GM21526 (cell line): ENCODE data around the gene IGSF9.

Experiments used
- ATAC-seq: cut with Tn5 transposase; IDR thresholded peaks from one replicate; pipeline ENCODE4 v1.9.1; 2021; ENCODE audit warnings: moderate library complexity; ENCODE audit not compliant: unreplicated experiment, low FRiP score

IGSF9 gene

GRCh38 chr1:159949981-159950381, 4.6 kb upstream of the IGSF9 start:
- no peak for ATAC-seq

GRCh38 chr1:159949123-159949522, 3.7 kb upstream of the IGSF9 start:
- ATAC-seq, result no peak

- no peak for ATAC-seq
Observed at GRCh38 chr1:159947942-159948341, 2.5 kb upstream of the IGSF9 start.

GRCh38 chr1:159946242-159947187, 1.1 kb upstream of the IGSF9 start:
- ATAC-seq, result no peak

GRCh38 chr1:159944623-159945455, 574 bp downstream of the IGSF9 start:
- ATAC-seq, result no peak

GRCh38 chr1:159943908-159944622, 1.3 kb downstream of the IGSF9 start:
- no peak for ATAC-seq

- no peak for ATAC-seq
Observed at GRCh38 chr1:159943278-159943640, 2.2 kb downstream of the IGSF9 start.

GRCh38 chr1:159942632-159943277, 2.7 kb downstream of the IGSF9 start:
- ATAC-seq, result no peak

- no peak for ATAC-seq
Observed at GRCh38 chr1:159941591-159942560, 3.5 kb downstream of the IGSF9 start.

- ATAC-seq, result no peak
Observed at GRCh38 chr1:159941141-159941540, 4.3 kb downstream of the IGSF9 start.

- no peak for ATAC-seq
Observed at GRCh38 chr1:159940006-159940620, 5.3 kb downstream of the IGSF9 start.

- ATAC-seq, result no peak
Observed at GRCh38 chr1:159939678-159940002, 5.8 kb downstream of the IGSF9 start.

- no peak for ATAC-seq
Observed at GRCh38 chr1:159938905-159939677, 6.3 kb downstream of the IGSF9 start.

GRCh38 chr1:159938211-159938852, 7.1 kb downstream of the IGSF9 start:
- no peak for ATAC-seq

- ATAC-seq, result no peak
Observed at GRCh38 chr1:159937054-159937750, 8.2 kb downstream of the IGSF9 start.

- ATAC-seq, result no peak
Observed at GRCh38 chr1:159936273-159936904, 9.0 kb downstream of the IGSF9 start.
